ENCODE data around the gene DNAJB1.

DNA sequence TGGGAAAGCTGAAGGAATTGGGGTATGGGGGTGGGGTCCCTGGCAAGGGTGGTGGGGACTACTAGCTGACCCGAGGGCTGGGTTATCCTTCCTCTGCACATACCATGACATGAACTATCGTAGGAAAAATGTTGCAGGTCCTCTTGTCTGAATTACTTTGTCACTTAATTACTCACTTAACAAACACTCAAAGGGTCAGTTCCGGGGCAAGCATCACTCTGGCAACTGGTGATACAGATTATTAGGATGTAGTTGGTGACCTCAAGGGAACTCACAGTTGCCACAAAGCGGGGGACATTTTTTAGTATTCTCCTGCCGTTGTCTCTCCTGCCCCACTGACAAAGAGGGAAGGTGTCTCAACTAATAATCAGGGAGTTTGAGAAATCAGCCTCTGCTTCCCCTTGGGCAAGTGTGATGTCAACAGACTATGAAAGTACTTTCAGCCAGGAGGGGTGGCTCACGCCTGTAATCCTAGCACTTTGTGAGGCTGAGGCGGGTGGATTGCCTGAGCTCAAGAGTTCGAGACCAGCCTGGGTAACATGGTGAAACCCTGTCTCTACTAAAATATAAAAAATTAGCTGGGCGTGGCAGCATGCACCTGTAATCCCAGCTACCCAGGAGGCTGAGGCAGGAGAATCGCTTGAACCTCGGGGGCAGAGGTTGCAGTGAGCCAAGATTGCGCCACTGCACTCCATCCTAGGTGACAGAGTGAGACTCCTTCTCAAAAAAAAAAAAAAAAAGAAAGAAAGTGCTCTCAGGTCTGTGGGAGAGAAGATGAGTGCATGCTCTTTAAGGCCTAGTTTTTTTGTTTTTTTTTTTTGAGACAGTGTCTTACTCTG, 10.3 kb downstream of the DNAJB1 start:
- TF ChIP-seq, protein P1, sequence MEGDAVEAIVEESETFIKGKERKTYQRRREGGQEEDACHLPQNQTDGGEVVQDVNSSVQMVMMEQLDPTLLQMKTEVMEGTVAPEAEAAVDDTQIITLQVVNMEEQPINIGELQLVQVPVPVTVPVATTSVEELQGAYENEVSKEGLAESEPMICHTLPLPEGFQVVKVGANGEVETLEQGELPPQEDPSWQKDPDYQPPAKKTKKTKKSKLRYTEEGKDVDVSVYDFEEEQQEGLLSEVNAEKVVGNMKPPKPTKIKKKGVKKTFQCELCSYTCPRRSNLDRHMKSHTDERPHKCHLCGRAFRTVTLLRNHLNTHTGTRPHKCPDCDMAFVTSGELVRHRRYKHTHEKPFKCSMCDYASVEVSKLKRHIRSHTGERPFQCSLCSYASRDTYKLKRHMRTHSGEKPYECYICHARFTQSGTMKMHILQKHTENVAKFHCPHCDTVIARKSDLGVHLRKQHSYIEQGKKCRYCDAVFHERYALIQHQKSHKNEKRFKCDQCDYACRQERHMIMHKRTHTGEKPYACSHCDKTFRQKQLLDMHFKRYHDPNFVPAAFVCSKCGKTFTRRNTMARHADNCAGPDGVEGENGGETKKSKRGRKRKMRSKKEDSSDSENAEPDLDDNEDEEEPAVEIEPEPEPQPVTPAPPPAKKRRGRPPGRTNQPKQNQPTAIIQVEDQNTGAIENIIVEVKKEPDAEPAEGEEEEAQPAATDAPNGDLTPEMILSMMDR (conservative IDR thresholded peaks at IDR 0.05; ENCODE audit: low read depth, low read length): no peak
- TF ChIP-seq EZH2 (IDR thresholded peaks at IDR 0.05; ENCODE audit: borderline replicate concordance, low read depth, low read length, poor library complexity, severe bottlenecking): no peak

Data from A673 (cell line).